Thyroid gland (tissue), 4 donors: Measurements from ENCODE around the gene METTL4.

ENCODE experiments used
- POLR2A ChIP-seq, 2 donors: fragments of 450-650 bp; IDR thresholded peaks; one replicate each; pipeline ENCODE4 v1.6.1; 2017; ENCODE audit warnings: antibody characterized with exemption in 2 of 2, mild to moderate bottlenecking in 2 of 2, moderate library complexity in 1 of 2
- TF ChIP-seq, protein P1 (sequence below), 6 experiments: fragments of 200-600 bp in 3 of 6; fragments of 450-650 bp in 3 of 6; sonication (generic) in 3 of 6; IDR thresholded peaks; one replicate each; pipeline ENCODE4 v1.5.1; 2016 to 2019; ENCODE audit warnings: antibody characterized with exemption in 6 of 6, mild to moderate bottlenecking in 2 of 6, inconsistent platforms in 1 of 6, moderate library complexity in 1 of 6

DNA sequence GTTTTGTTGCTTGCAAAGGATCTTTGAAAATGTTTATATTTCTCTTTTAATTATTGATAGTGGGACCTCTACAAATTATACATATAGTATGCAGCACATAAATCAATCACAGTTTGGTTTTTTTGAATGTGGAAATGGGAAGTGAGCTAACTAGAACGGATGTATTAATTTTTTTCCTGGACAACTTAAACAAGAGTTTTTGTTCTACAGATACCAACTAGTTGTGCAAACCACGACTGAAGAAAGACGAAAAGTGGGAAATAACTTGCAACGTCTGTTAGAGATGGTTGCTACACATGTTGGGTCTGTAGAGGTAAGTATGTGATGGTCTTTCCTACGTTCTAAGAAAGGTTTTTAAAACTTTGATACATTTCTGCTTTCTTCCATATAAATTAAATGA, 39.2 kb upstream of the METTL4 start:
- TF ChIP-seq, protein P1, sequence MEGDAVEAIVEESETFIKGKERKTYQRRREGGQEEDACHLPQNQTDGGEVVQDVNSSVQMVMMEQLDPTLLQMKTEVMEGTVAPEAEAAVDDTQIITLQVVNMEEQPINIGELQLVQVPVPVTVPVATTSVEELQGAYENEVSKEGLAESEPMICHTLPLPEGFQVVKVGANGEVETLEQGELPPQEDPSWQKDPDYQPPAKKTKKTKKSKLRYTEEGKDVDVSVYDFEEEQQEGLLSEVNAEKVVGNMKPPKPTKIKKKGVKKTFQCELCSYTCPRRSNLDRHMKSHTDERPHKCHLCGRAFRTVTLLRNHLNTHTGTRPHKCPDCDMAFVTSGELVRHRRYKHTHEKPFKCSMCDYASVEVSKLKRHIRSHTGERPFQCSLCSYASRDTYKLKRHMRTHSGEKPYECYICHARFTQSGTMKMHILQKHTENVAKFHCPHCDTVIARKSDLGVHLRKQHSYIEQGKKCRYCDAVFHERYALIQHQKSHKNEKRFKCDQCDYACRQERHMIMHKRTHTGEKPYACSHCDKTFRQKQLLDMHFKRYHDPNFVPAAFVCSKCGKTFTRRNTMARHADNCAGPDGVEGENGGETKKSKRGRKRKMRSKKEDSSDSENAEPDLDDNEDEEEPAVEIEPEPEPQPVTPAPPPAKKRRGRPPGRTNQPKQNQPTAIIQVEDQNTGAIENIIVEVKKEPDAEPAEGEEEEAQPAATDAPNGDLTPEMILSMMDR (IDR thresholded peaks at IDR 0.05): no peak
- TF ChIP-seq POLR2A (IDR thresholded peaks at IDR 0.05): no peak
